Adipocyte (in vitro differentiated cells): ENCODE results near the gene IL17RC.
A peak's percentile ranks its signal among the peaks of the same experiment; 100 is the strongest.

Experiments used
- DNase-seq: peaks from one replicate; pipeline ENCODE4 v3.0.0-alpha.2; 2015; ENCODE audit warnings: low read depth
- H3K27me3 ChIP-seq: replicated peaks from 2 replicates; pipeline ENCODE4 v1.7.0; 2013; ENCODE audit warnings: mild to moderate bottlenecking, low read length, moderate library complexity; ENCODE audit not compliant: control insufficient read depth, insufficient read depth
- H3K36me3 ChIP-seq: 2 replicates; pipeline ENCODE4 v1.7.0; 2013; ENCODE audit warnings: low read length, mild to moderate bottlenecking, moderate library complexity; ENCODE audit not compliant: control insufficient read depth, insufficient read depth, severe bottlenecking
- H3K4me1 ChIP-seq: 2 replicates; pipeline ENCODE4 v1.7.0; 2013; ENCODE audit warnings: mild to moderate bottlenecking, low read length, moderate library complexity; ENCODE audit not compliant: control insufficient read depth, insufficient read depth
- H3K4me3 ChIP-seq: 2 replicates; pipeline ENCODE4 v1.7.0; 2013; ENCODE audit warnings: mild to moderate bottlenecking, low read length, moderate library complexity
- H3K9ac ChIP-seq: 2 replicates; pipeline ENCODE4 v1.7.0; 2013; ENCODE audit warnings: mild to moderate bottlenecking, low read length, moderate library complexity
- H3K9me3 ChIP-seq: 2 replicates; pipeline ENCODE4 v1.7.0; 2013; ENCODE audit warnings: mild to moderate bottlenecking, low read length, moderate library complexity; ENCODE audit not compliant: control insufficient read depth

IL17RC gene

GRCh38 chr3:9949115-9949514 lies 32.2 kb downstream of the IL17RC start:
- Histone ChIP-seq H3K4me3 (no peak overlapping the region), H3K27me3 (no peaks in the 10 kb centered on the region), H3K36me3 (peaks cover 8% of the 10 kb centered on the region), H3K4me1 (peaks cover 16% of the 10 kb centered on the region), H3K9me3 (no peaks in the 10 kb centered on the region), H3K9ac (no peak overlapping the region)
- no peak for DNase-seq

- DNase-seq = no peak
- no peak overlapping the region for H3K4me3 ChIP-seq
- peaks cover 8% of the 10 kb centered on the region for H3K36me3 ChIP-seq
- H3K27me3 ChIP-seq = no peaks in the 10 kb centered on the region
- H3K9ac ChIP-seq = no peak overlapping the region
- H3K4me1 ChIP-seq = peaks cover 17% of the 10 kb centered on the region
- H3K9me3 ChIP-seq = no peaks in the 10 kb centered on the region
Measured at GRCh38 chr3:9949626-9950025, 32.7 kb downstream of the IL17RC start.

- DNase-seq = no peak
- Histone ChIP-seq H3K27me3 (no peaks in the 10 kb centered on the region), H3K9me3 (no peaks in the 10 kb centered on the region), H3K36me3 (peaks cover 8% of the 10 kb centered on the region), H3K4me1 (peaks cover 27% of the 10 kb centered on the region), H3K9ac (peak overlapping the region; percentile 65), H3K4me3 (peak overlapping the region; percentile 85)
Measured at GRCh38 chr3:9951126-9951525, 34.2 kb downstream of the IL17RC start.

GRCh38 chr3:9951598-9951961 lies 34.7 kb downstream of the IL17RC start:
- peaks cover 28% of the 10 kb centered on the region for H3K4me1 ChIP-seq
- no peaks in the 10 kb centered on the region for H3K27me3 ChIP-seq
- DNase-seq = no peak
- H3K36me3 ChIP-seq = peaks cover 8% of the 10 kb centered on the region
- H3K9me3 ChIP-seq = no peaks in the 10 kb centered on the region
- H3K4me3 ChIP-seq = peak overlapping the region; percentile 85
- H3K9ac ChIP-seq = peak overlapping the region; percentile 65

- peak; percentile 61 for DNase-seq
- Histone ChIP-seq H3K36me3 (peaks cover 8% of the 10 kb centered on the region), H3K4me3 (peak within 1 kb of the TSS; percentile 85), H3K9me3 (no peaks in the 10 kb centered on the region), H3K27me3 (no peaks in the 10 kb centered on the region), H3K9ac (peak within 1 kb of the TSS; percentile 65), H3K4me1 (peaks cover 31% of the 10 kb centered on the region)
Measured at GRCh38 chr3:9951962-9952805, 35.3 kb downstream of the IL17RC start, which contains the start of gene PRRT3. Gene PRRT3 (minus strand): TSS chr3:9952408. CDS start chr3:9950115, 2,293 bp downstream.

- peak; percentile 46 for DNase-seq
- Histone ChIP-seq H3K27me3 (no peaks in the 10 kb centered on the region), H3K9me3 (no peaks in the 10 kb centered on the region), H3K4me3 (no peak overlapping the region), H3K9ac (no peak overlapping the region), H3K36me3 (no peaks in the 10 kb centered on the region), H3K4me1 (peaks cover 29% of the 10 kb centered on the region)
Measured at GRCh38 chr3:9955067-9955502, 38.2 kb downstream of the IL17RC start.

- peaks cover 29% of the 10 kb centered on the region for H3K4me1 ChIP-seq
- peaks cover 3% of the 10 kb centered on the region for H3K36me3 ChIP-seq
- DNase-seq = peak; percentile 37
- H3K9me3 ChIP-seq = no peaks in the 10 kb centered on the region
- H3K27me3 ChIP-seq = no peaks in the 10 kb centered on the region
- peak overlapping the region; percentile 13 for H3K9ac ChIP-seq
- H3K4me3 ChIP-seq = no peak overlapping the region
Measured at GRCh38 chr3:9955611-9956352, 38.9 kb downstream of the IL17RC start.

- Histone ChIP-seq H3K36me3 (peaks cover 7% of the 10 kb centered on the region), H3K27me3 (no peaks in the 10 kb centered on the region), H3K9ac (no peak overlapping the region), H3K9me3 (no peaks in the 10 kb centered on the region), H3K4me3 (no peak overlapping the region), H3K4me1 (peaks cover 23% of the 10 kb centered on the region)
- no peak for DNase-seq
Measured at GRCh38 chr3:9957214-9957613, 40.3 kb downstream of the IL17RC start.

- H3K9me3 ChIP-seq = no peaks in the 10 kb centered on the region
- H3K36me3 ChIP-seq = peaks cover 65% of the 10 kb centered on the region
- no peak for DNase-seq
- no peak overlapping the region for H3K4me3 ChIP-seq
- H3K4me1 ChIP-seq = peaks cover 11% of the 10 kb centered on the region
- no peaks in the 10 kb centered on the region for H3K27me3 ChIP-seq
- H3K9ac ChIP-seq = no peak overlapping the region
Measured at GRCh38 chr3:9965200-9965875, 48.4 kb downstream of the IL17RC start.

- DNase-seq = no peak
- H3K9ac ChIP-seq = no peak overlapping the region
- no peaks in the 10 kb centered on the region for H3K27me3 ChIP-seq
- H3K4me3 ChIP-seq = no peak overlapping the region
- H3K36me3 ChIP-seq = peaks cover 67% of the 10 kb centered on the region
- H3K9me3 ChIP-seq = no peaks in the 10 kb centered on the region
- peaks cover 15% of the 10 kb centered on the region for H3K4me1 ChIP-seq
Measured at GRCh38 chr3:9966841-9967240, 49.9 kb downstream of the IL17RC start.

- Histone ChIP-seq H3K36me3 (peaks cover 83% of the 10 kb centered on the region), H3K4me3 (no peak overlapping the region)
Measured at GRCh38 chr3:9969632-9970019, 52.7 kb downstream of the IL17RC start.

More at GRCh38 chr3:9969632-9970019, 52.7 kb downstream of the IL17RC start:
- Histone ChIP-seq H3K27me3 (no peaks in the 10 kb centered on the region), H3K9me3 (no peaks in the 10 kb centered on the region), H3K9ac (peak overlapping the region; percentile 50), H3K4me1 (peaks cover 24% of the 10 kb centered on the region)
- DNase-seq = no peak
